MV-4-11 (cell line): Measurements from ENCODE around the gene USP17L28.
"Not testable (repeated sequence)": the region's sequence is repeated elsewhere in the genome, so short reads cannot be mapped to it uniquely, and the experiment has no call there.

Experiments
- DNase-seq: peaks from one replicate; lab custom pipeline; 2025; lab: John Stamatoyannopoulos, UW

The USP17L28 gene

GRCh38 chr4:9348593-9348992 is at the start of gene USP17L28:
Gene USP17L28, plus strand, starts transcription at chr4:9348893. Its CDS starts 0 bp downstream, at chr4:9348893.
- DNase-seq: not testable (repeated sequence)

GRCh38 chr4:9324191-9324590 is 24.5 kb upstream of the USP17L28 start:
- not testable (repeated sequence) for DNase-seq

GRCh38 chr4:9324865-9325264 is 23.8 kb upstream of the USP17L28 start, which contains the start of gene USP17L24:
Gene USP17L24, plus strand, starts transcription at chr4:9325165. Its CDS starts 0 bp downstream, at chr4:9325165.
- not testable (repeated sequence) for DNase-seq

GRCh38 chr4:9329611-9330010 is 19.1 kb upstream of the USP17L28 start, which contains the start of gene USP17L25:
Gene USP17L25, plus strand, starts transcription at chr4:9329911. Its CDS starts 0 bp downstream, at chr4:9329911.
- not testable (repeated sequence) for DNase-seq

- DNase-seq: not testable (repeated sequence)
Observed at GRCh38 chr4:9334358-9334757, 14.3 kb upstream of the USP17L28 start, which contains the start of gene USP17L26. Gene USP17L26, plus strand, starts transcription at chr4:9334658. Its CDS starts 0 bp downstream, at chr4:9334658.

DNA sequence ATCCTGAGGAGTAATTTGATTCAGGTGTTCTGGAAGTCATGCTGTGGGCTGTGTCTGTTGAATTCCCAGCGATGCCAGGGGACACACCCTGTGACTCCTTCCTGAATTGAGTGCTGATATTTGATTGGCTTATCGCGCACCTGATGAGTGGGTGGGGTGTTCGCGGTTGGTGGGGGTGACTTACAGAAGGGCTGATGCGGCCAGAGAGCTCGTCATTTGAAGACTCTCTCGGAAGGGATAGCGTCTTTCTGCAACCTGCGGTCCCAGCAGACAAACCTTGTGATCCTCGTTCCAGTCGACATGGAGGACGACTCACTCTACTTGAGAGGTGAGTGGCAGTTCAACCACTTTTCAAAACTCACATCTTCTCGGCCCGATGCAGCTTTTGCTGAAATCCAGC is 9.6 kb upstream of the USP17L28 start, which contains the start of gene USP17L5:
Gene USP17L5 (plus strand): TSS at position 301 of the 400 bp plus-strand sequence. CDS start 0 bp downstream, at position 301.
- DNase-seq: not testable (repeated sequence)

DNA sequence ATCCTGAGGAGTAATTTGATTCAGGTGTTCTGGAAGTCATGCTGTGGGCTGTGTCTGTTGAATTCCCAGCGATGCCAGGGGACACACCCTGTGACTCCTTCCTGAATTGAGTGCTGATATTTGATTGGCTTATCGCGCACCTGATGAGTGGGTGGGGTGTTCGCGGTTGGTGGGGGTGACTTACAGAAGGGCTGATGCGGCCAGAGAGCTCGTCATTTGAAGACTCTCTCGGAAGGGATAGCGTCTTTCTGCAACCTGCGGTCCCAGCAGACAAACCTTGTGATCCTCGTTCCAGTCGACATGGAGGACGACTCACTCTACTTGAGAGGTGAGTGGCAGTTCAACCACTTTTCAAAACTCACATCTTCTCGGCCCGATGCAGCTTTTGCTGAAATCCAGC is 4.8 kb upstream of the USP17L28 start, which contains the start of gene USP17L27:
Gene USP17L27 (plus strand): TSS at position 301 of the 400 bp plus-strand sequence. CDS start 0 bp downstream, at position 301.
- not testable (repeated sequence) for DNase-seq

DNA sequence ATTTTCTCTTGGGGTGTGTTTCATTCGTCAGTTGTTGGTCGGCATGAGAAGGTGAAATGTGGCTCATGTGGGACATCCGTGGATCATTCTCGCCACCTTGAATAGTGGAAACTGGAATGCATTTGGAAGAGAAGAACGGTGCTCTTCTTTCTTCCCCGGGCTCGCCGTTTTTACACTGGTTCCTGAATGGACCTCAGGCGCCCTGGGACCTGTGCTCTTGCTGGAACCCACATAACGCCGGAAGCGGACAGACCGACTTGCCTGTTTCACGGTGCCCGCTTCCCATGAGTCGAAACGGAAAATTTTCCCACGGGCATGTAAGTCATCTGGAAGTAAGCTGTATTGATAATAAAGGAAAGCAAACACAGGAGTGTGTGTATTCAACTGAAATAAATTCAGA is 2.2 kb downstream of the USP17L28 start:
- not testable (repeated sequence) for DNase-seq

DNA sequence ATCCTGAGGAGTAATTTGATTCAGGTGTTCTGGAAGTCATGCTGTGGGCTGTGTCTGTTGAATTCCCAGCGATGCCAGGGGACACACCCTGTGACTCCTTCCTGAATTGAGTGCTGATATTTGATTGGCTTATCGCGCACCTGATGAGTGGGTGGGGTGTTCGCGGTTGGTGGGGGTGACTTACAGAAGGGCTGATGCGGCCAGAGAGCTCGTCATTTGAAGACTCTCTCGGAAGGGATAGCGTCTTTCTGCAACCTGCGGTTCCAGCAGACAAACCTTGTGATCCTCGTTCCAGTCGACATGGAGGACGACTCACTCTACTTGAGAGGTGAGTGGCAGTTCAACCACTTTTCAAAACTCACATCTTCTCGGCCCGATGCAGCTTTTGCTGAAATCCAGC is 4.6 kb downstream of the USP17L28 start, which contains the start of gene USP17L29:
Gene USP17L29 (plus strand): TSS at position 301 of the 400 bp plus-strand sequence. CDS start 0 bp downstream, at position 301.
- DNase-seq: not testable (repeated sequence)

GRCh38 chr4:9362829-9363228 is 14.1 kb downstream of the USP17L28 start, which contains the start of gene USP17L30:
Gene USP17L30, plus strand, starts transcription at chr4:9363129. Its CDS starts 0 bp downstream, at chr4:9363129.
- not testable (repeated sequence) for DNase-seq

GRCh38 chr4:9379881-9380280 is 31.2 kb downstream of the USP17L28 start:
- DNase-seq: not testable (repeated sequence)

GRCh38 chr4:9381012-9381534 is 32.4 kb downstream of the USP17L28 start:
- DNase-seq: not testable (repeated sequence)

DNA sequence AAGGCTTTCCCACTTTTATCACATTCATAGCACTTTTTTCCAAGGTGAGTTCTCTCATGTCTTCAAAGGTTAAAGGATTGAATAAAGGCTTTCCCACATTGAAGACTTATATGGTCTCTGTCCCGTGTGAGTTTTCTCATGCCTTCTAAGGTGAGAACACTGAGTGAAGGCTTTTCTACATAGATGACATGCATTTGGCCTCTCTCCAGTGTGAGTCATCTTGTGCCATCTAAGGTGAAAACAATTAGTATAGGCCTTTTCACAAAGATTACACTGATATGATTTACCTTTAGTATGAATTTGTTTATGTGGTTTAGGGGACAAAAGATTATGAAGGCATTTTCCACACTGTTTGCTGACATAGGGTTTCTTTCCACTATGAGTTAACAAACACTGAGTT is 35.4 kb downstream of the USP17L28 start:
- no peak for DNase-seq

DNA sequence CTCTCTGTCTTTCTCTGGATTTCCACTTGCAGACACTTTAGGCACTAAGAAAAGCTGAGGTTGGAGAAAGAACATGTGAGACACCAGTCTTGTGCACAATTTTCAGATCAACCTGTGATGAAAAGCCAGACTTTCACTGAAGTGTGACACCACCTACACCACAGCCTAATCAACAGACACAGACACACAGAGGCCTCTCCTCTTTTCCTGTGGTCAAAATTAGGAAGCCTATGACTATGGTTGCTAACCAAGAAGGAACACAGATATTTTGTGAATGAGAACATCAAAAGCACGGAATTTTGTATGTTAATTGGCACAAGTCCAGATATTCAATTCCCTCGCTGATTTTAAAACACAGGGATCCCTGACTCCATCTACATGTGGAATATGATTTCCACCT is 40.3 kb downstream of the USP17L28 start:
- DNase-seq: not testable (repeated sequence)
